ENCODE data around the gene ABRAXAS1.
A peak's percentile ranks its signal among the peaks of the same experiment; 100 is the strongest.

- TF ChIP-seq GABPA (IDR thresholded peaks at IDR 0.05 in 1 of 2, conservative IDR thresholded peaks at IDR 0.05 in 1 of 2) = no peak
- TF ChIP-seq RAD21 (IDR thresholded peaks at IDR 0.05) = peak; percentile 34 to 62
- peak; percentile 53 for TF ChIP-seq CTCF (IDR thresholded peaks at IDR 0.05; ENCODE audit: low read depth, low read length, missing input control)
- TF ChIP-seq SP1 (IDR thresholded peaks at IDR 0.05) = no peak
- no peak for TF ChIP-seq MAX (IDR thresholded peaks at IDR 0.05)
- no peak for TF ChIP-seq REST (IDR thresholded peaks at IDR 0.05)
- TF ChIP-seq RXRA (IDR thresholded peaks at IDR 0.05) = no peak
- TF ChIP-seq HNF4G (IDR thresholded peaks at IDR 0.05) = no peak
- no peak for TF ChIP-seq ATF3 (IDR thresholded peaks at IDR 0.05)
Observed at GRCh38 chr4:83490876-83491450, 6.1 kb upstream of the ABRAXAS1 start.
